WERI-Rb-1 (cell line): ENCODE results near the gene ELOA.

ENCODE experiments used
- DNase-seq: peaks from one replicate; pipeline ENCODE4 v3.0.0-alpha.2; 2020
- H3K27ac ChIP-seq: fragments of 250-450 bp; sonication (Bioruptor Pico); 2 replicates; pipeline ENCODE4 v1.5.1; 2020; ENCODE audit warnings: mild to moderate bottlenecking, moderate library complexity
- H3K27me3 ChIP-seq: fragments of 250-450 bp; sonication (Bioruptor Pico); 2 replicates; pipeline ENCODE4 v1.5.1; 2021; ENCODE audit warnings: mild to moderate bottlenecking, low read depth, moderate library complexity; ENCODE audit not compliant: insufficient read depth, severe bottlenecking
- H3K36me3 ChIP-seq: fragments of 250-450 bp; sonication (Bioruptor Pico); 2 replicates; pipeline ENCODE4 v1.5.1; 2020; ENCODE audit warnings: mild to moderate bottlenecking, moderate library complexity
- H3K4me3 ChIP-seq: 2 replicates; pipeline ENCODE4 v1.5.1; 2011; ENCODE audit warnings: low read depth, mild to moderate bottlenecking, control low read depth, low read length
- H3K9me3 ChIP-seq: fragments of 250-450 bp; sonication (Bioruptor Pico); 2 replicates; pipeline ENCODE4 v1.5.1; 2021; ENCODE audit warnings: mild to moderate bottlenecking, moderate library complexity; ENCODE audit not compliant: severe bottlenecking
- TF ChIP-seq, protein P1 (sequence below): IDR thresholded peaks from 2 replicates; pipeline ENCODE4 v1.5.1; 2011; ENCODE audit warnings: low read depth, mild to moderate bottlenecking, control low read depth, inconsistent platforms, low read length

ELOA gene

DNA sequence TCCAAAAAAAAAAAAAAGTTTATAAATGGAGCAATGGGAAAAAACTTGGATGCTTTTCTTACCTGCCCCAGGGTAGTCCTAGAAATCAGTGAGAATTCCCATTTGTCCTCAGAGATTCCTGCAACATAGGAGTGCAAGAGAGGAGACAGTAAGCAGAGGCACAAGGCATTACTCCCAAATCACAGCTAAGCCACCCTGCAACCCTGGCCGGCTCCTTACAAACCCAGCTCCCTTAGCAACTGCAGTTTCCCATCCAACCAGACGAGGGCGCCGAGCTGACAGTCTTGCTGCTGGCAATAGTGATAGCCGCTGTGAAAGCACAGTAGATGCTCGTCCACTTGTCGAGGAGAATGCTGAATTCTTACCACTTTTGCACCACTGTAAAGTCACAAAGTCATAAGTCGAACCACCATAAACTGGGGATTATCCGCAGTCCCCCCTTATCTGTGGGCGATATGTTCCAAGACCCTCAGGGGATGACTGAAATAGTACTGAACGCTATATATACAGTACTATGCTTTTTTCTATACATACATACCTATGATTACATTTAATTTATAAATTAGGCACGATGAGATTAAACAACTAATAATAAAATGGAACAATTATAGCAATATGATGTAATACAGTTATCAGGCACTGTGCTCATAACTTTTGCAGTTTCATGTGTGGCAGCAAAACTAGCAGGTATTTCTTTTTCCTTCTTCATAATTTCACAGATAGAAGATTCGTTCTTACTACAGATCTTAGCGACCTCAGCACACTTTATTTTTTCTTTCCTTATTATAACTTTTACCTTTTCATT, 29.0 kb downstream of the ELOA start:
- TF ChIP-seq, protein P1, sequence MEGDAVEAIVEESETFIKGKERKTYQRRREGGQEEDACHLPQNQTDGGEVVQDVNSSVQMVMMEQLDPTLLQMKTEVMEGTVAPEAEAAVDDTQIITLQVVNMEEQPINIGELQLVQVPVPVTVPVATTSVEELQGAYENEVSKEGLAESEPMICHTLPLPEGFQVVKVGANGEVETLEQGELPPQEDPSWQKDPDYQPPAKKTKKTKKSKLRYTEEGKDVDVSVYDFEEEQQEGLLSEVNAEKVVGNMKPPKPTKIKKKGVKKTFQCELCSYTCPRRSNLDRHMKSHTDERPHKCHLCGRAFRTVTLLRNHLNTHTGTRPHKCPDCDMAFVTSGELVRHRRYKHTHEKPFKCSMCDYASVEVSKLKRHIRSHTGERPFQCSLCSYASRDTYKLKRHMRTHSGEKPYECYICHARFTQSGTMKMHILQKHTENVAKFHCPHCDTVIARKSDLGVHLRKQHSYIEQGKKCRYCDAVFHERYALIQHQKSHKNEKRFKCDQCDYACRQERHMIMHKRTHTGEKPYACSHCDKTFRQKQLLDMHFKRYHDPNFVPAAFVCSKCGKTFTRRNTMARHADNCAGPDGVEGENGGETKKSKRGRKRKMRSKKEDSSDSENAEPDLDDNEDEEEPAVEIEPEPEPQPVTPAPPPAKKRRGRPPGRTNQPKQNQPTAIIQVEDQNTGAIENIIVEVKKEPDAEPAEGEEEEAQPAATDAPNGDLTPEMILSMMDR: peak; percentile 94
- Histone ChIP-seq H3K36me3 (no peaks in the 10 kb centered on the region), H3K27ac (no peak overlapping the region), H3K27me3 (no peaks in the 10 kb centered on the region), H3K9me3 (no peaks in the 10 kb centered on the region), H3K4me3 (no peak overlapping the region)
- peak; percentile 89 for DNase-seq

DNA sequence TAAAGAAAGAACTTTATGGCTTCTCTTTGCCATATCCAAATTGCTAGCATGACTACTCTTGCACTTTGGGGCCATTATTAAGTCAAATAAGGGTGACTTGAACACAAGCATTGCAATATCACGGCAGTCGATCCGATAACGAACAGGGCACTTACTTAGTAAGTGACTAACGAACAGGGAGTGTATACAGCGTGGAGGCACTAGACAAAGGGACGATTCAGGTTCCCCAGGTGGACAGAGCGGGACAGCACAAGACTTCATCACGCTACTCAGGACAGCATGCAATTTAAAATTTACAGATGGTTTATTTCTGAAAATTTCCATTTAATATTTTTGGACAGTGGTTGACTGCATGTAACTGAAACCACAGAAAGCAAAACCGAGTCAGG, 29.6 kb downstream of the ELOA start:
- Histone ChIP-seq H3K36me3 (no peaks in the 10 kb centered on the region), H3K27me3 (no peaks in the 10 kb centered on the region), H3K27ac (no peak overlapping the region), H3K4me3 (no peak overlapping the region), H3K9me3 (no peaks in the 10 kb centered on the region)
- DNase-seq: no peak
- TF ChIP-seq, protein P1: no peak

- H3K36me3 ChIP-seq: peaks cover under 1% of the 10 kb centered on the region
- no peak overlapping the region for H3K27ac ChIP-seq
- no peak overlapping the region for H3K4me3 ChIP-seq
- DNase-seq: no peak
- H3K9me3 ChIP-seq: no peaks in the 10 kb centered on the region
- TF ChIP-seq, protein P1: no peak
- H3K27me3 ChIP-seq: no peaks in the 10 kb centered on the region
Measured at GRCh38 chr1:23774174-23774880, 31.1 kb downstream of the ELOA start.

DNA sequence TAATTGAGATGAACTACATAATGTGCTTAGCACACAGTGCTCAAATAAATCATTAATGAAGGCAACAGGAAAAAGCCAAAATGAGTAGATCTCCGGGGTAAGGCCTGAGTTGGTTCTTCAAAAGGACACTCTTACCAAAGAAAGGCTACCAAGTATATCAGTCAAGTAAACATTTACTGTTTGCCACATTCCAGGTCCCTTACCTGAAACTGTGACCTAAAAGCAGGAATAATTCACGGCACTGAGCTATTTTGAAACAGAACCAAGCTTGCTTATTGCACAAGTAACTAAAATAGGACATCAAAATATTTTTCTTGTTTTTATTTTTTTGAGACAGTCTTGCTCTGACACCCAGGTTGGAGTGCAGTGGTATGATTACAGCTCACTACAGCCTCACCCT, 32.9 kb downstream of the ELOA start:
- H3K27ac ChIP-seq: no peak overlapping the region
- TF ChIP-seq, protein P1: no peak
- no peaks in the 10 kb centered on the region for H3K27me3 ChIP-seq
- peaks cover 19% of the 10 kb centered on the region for H3K36me3 ChIP-seq
- no peak for DNase-seq
- H3K9me3 ChIP-seq: no peaks in the 10 kb centered on the region
- no peak overlapping the region for H3K4me3 ChIP-seq

GRCh38 chr1:23777979-23778814, 34.9 kb downstream of the ELOA start, which contains the start of gene PITHD1:
Gene PITHD1 (plus strand): TSS chr1:23778418. CDS start chr1:23778516, 98 bp downstream.
- peak within 1 kb of the TSS; percentile 91 for H3K4me3 ChIP-seq
- peak within 1 kb of the TSS; percentile 93 for H3K27ac ChIP-seq
- no peaks in the 10 kb centered on the region for H3K27me3 ChIP-seq
- TF ChIP-seq, protein P1: no peak
- peak; percentile 81 for DNase-seq
- H3K36me3 ChIP-seq: peaks cover 35% of the 10 kb centered on the region
- no peaks in the 10 kb centered on the region for H3K9me3 ChIP-seq
